NCI-H2081 (cell line): Measurements from ENCODE around the gene KRTAP10-10.
A peak's percentile ranks its signal among the peaks of the same experiment; 100 is the strongest.
"Not testable (repeated sequence)": the region's sequence is repeated elsewhere in the genome, so short reads cannot be mapped to it uniquely, and the experiment has no call there.

Experiments
- DNase-seq, 2 experiments: peaks; one replicate each; lab custom pipeline; 2025; lab: John Stamatoyannopoulos, UW

Gene KRTAP10-10

DNA sequence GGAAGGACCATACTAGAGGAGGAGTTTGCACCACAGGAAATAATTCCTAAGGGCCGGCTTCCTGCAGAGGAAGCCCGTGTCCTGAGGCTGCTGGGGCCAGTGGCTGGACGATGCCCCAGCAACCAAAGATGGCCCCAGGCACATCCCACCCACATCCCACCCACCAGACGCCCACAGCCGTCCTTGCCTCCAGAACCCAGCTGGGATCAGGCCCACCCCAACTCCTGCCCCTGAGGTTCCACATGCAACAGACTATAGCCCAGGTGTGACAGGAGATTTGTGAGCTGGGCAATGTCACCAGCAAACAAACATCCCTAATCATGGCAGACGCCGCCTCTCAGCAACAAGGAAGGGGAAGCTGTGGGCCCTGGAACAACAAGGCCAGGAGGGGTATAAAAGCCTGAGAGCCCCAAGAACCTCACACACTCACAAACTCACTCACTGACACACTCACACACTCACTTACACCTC is 10.4 kb upstream of the KRTAP10-10 start, which contains the start of gene KRTAP10-9:
KRTAP10-9 (plus strand) TSS at position 421 of the 471 bp plus-strand sequence. CDS start 79 bp downstream, outside the sequence.
- no peak for DNase-seq

GRCh38 chr21:44627181-44627822 is 9.9 kb upstream of the KRTAP10-10 start:
- DNase-seq, result not testable (repeated sequence)

DNA sequence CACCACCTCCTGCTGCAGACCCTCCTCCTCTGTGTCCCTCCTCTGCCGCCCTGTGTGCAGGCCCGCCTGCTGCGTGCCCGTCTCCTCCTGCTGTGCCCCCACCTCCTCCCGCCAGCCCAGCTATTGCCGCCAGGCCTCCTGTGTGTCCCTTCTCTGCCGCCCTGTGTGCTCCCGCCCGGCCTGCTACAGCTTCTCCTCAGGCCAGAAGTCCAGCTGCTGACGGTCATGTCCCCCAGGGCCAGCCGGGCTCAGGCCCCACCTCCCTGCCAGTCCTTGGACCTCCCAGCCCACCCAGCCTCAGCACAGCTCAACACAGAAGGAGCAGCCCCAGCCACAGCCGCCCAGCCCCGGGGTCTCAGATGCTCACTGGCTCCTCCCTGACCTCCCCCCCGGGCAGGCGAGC is 9.3 kb upstream of the KRTAP10-10 start:
- DNase-seq, result not testable (repeated sequence)

- DNase-seq, result no peak
Observed at GRCh38 chr21:44628707-44629391, 8.3 kb upstream of the KRTAP10-10 start.

DNA sequence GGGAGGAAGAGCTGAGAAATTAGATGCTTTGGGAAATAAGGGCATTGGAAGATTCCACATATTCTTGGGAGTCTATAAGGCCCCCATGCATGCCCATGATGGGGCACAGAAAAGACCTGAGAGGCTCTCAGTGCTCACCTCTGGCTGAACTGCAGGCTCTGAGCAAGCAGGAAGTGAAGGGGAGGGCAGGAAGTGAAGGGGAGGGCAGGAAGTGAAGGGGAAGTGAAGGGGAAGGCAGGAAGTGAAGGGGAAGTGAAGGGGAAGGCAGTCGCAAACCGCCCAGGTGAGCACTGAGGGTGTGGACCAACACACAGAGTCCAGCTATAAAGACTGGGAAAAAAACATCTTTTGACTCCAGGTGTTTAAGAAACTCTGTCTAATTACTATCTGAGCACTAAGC is 6.7 kb upstream of the KRTAP10-10 start:
- DNase-seq, result no peak

- no peak for DNase-seq
Observed at GRCh38 chr21:44632067-44632466, 5.1 kb upstream of the KRTAP10-10 start.

DNA sequence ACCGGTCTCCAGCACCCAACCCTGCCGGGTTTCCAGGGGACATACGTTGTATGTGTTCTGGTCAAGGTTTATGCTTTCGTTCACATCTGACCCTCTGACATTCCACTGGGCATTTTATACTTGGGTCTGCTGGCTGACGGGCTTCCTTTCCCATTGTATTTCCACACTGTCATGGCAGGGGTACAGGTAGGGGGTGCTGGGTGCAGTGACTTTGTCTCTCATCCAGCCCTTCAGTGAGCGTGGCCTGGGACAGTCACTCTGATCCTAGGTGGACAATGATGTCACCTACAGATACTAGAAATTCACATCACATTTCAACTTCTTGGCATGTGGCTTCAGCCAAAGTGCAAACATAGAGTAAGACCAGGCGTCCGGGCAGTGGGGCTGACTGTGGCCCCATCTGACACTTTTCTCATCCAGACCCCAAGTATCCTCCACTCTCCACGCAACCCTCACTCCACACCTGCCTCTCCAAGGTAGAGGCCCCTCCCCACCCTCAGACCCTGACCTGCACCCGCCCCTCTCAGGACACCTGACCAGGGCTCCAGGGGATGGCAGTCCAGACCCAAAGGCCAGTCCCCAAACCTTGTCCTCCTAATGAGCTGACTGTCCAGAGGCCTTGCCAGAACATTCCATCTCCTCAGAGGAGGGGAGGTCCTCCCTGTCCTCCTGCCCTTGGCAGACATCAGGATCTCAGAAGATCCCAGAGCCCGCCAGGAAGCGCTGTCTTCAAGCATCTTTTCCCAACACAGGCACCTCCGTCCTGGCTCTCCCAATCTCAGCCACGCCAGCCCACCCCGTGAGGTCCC is 743 bp upstream of the KRTAP10-10 start:
- DNase-seq, result no peak

GRCh38 chr21:44637851-44638348 is 744 bp downstream of the KRTAP10-10 start:
- not testable (repeated sequence) for DNase-seq

DNA sequence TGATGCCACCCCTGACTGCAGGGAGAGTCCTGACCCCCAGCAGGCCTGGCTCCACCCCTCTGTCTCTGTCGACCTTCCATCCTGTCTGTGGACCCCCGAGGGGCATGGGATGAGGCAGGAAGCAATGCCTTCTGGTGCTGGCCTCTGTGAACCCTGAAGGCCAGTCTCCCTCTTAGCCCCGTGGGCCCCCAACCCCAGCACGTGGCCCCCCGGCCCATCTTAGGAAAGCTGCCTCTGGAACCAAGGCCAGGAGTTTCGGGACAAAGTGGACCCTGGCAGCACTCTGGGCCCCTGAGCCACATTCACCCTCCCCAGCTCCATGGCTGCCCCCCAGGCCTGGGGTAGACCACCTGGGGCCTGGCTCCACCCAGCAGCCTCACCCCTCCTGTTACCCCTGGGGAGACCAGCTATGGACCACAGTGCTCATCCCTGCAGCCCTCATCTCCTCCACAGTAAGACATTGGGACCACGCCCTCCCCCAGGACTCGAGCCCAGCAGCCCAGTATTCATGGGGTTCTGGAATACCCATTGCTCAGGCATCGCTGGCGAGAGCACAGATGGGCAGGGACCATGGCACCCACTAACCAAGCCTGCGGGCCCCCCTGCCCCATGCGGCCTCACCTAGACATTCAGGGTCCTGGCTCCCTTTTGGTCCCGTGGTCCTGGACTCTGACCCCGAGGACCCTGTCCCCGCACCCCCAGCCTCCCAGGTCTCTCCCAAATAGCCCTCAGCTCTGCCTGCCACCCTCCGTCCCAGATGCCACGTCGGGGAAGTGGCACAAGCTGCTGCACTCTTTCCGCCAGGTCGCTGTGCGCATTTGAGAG is 1.6 kb downstream of the KRTAP10-10 start:
- DNase-seq, result not testable (repeated sequence)

DNA sequence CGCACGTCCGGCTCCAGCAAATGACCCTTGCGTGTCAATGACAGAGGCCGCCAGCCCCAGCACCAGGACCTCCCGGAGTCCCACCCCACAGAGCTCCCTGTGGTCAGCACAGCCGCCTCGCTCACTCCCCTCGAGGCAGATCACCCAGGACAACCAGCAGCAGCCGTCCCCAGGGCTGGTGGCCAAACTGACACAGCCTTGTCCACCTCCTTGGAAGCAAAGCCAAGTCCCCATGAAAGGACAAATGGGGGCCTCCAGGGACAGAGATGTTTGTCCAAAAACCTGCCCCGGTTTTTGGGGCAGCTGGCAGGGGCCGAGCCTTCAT is 2.1 kb downstream of the KRTAP10-10 start:
- no peak for DNase-seq

DNA sequence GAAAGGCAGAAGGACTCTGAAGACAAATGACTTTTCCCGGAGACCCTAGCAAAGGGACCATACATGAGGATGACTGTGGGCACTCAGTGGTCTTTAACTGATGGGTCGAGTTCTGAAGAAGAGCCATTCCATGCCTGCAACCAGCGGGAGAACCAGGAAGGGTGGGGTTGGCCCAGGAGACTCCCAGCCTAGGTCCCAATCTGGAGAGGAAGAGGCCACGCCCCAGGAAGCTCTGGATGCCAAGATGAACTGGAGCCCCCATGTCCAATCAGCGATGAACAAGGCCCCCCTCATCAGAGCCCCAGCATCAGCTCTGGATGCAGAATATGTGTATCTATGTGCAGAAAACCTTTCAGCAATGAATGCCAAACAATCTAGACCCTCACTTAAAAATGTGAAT is 3.6 kb downstream of the KRTAP10-10 start:
- no peak for DNase-seq

- DNase-seq, result peak in 1 of 2 experiments; percentile 49
Observed at GRCh38 chr21:44643741-44644310, 6.7 kb downstream of the KRTAP10-10 start.

- no peak for DNase-seq
Observed at GRCh38 chr21:44644878-44645277, 7.7 kb downstream of the KRTAP10-10 start.

GRCh38 chr21:44646366-44647221 is 9.4 kb downstream of the KRTAP10-10 start, which contains the start of gene KRTAP10-11:
TSS of gene KRTAP10-11 (plus strand) at chr21:44646414. CDS start at chr21:44646459, 45 bp downstream.
- DNase-seq, result peak in 1 of 2 experiments; percentile 69

DNA sequence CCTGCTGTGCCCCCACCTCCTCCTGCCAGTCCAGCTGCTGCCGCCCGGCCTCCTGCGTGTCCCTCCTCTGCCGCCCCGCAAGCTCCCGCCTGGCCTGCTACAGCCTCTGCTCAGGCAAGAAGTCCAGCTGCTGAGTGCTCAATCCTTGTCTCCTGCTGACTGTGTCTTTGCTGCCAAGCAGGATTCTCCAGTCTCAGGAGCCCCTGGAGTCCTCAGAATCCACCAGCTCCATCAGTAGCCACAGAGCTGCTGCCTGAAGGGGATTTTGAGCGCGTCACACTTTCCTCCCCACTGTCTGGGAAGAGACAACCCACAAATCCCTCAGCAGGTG is 10.0 kb downstream of the KRTAP10-10 start:
- no peak for DNase-seq

DNA sequence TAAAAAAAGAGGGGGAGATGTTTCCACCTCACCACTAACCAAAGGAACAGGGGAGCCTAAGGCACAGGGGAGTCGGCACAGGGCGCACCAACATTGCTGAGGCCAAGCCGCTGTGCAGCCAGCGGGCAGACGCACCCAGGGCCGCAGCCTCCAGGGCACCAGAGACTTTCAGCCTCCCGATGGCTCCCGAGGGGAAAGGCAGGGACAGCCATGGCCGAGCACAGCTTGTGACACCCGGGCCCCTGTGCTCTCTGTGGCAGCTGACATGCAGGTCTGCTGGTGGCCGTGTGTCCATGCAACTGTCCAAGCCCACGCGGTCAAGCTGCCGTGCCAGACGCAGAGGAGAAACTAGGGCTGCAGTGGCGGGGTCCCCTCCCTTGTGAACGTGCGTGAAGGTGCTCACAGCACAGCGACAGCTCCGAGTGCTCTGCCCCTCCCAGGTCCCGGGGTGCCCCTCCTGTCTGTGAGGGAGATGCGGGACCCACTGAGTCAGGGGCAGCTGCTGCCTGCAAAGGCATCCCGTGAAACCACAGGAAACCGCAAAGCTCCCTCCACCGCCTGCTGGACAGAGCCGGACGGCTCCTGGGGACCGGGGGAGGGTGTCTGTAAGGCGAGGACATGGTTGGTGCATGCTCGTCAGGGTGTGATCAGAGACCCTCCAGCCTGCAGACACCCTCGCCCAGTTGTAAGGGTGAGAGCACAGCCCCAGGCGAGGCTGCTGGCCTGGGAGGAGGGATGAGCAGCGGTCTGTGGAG is 11.6 kb downstream of the KRTAP10-10 start:
- DNase-seq, result no peak

- no peak for DNase-seq
Observed at GRCh38 chr21:44649521-44650100, 12.5 kb downstream of the KRTAP10-10 start.

- no peak for DNase-seq
Observed at GRCh38 chr21:44650265-44650972, 13.3 kb downstream of the KRTAP10-10 start.
